Adrenal gland (tissue), 12 donors: ENCODE measurements around the gene CABCOCO1. TPM values are rescaled to one million over a fixed set of nuclear protein-coding genes. Genes with fewer than 3 reads are reported as not detected.
A peak's percentile ranks its signal among the peaks of the same experiment; 100 is the strongest.

ENCODE experiments used
- DNase-seq, 7 donors: peaks; one replicate each; pipeline ENCODE4 v3.0.0-alpha.2; 2019 to 2020
- H3K27ac ChIP-seq, 5 donors: fragments of 200-600 bp; sonication (generic) in 4 of 5; 1 replicate in 3 of 5; 2 replicates in 2 of 5; pipeline versions ENCODE4 v1.5.1 to v1.8.0; 2016 to 2020; ENCODE audit warnings: mild to moderate bottlenecking in 1 of 5
- H3K27me3 ChIP-seq: fragments of 200-600 bp; 2 replicates; pipeline ENCODE4 v1.8.0; 2021
- H3K36me3 ChIP-seq, 2 donors: fragments of 200-600 bp; replicated peaks in 1 of 2; 1 replicate in 1 of 2; 2 replicates in 1 of 2; pipeline versions ENCODE4 v1.5.1 to v1.8.0; 2018 to 2022
- H3K4me1 ChIP-seq, 2 donors: fragments of 200-600 bp; replicated peaks in 1 of 2; 1 replicate in 1 of 2; 2 replicates in 1 of 2; pipeline versions ENCODE4 v1.5.1 to v1.8.0; 2018 to 2021
- H3K4me3 ChIP-seq, 4 donors: fragments of 200-600 bp; sonication (generic) in 3 of 4; one replicate each; pipeline ENCODE4 v1.5.1; 2016 to 2018
- H3K9me3 ChIP-seq, 3 donors: fragments of 200-600 bp; sonication (generic) in 1 of 3; replicated peaks in 1 of 3; 1 replicate in 2 of 3; 2 replicates in 1 of 3; pipeline versions ENCODE4 v1.5.1 to v1.8.0; 2016 to 2021
- POLR2A ChIP-seq, 2 donors: fragments of 450-650 bp; IDR thresholded peaks; one replicate each; pipeline ENCODE4 v1.6.1; 2017; ENCODE audit warnings: antibody characterized with exemption in 2 of 2, mild to moderate bottlenecking in 2 of 2, moderate library complexity in 1 of 2
- WGBS, 4 donors: extraction: QIAGEN DNeasy Blood & Tissue Kit in 2 of 4; methylation state at CpG; one replicate each; pipeline versions ENCODE4 v1.1.5 to v1.1.7; 2013 to 2017; 5-methylcytosine and 5-hydroxymethylcytosine counted together
- intact Hi-C, 2 donors: fragments of 100-400 bp; cut with DNase I; formaldehyde crosslinking; loops; one replicate each; pipeline versions ENCODE4 v1.14.1 to v1.15.0; 2022 to 2023
- polyA plus RNA-seq, 3 donors: library from polyadenylated mRNA; stranded (reverse); fragments of 200-250 nt in 2 of 3; fragments of 350-450 nt in 1 of 3; fragmentation: Illumina TruSeq in 1 of 3; extraction: RNeasy Lipid Tissue Mini Kit (QIAGEN cat#74804) in 1 of 3; gene quantifications; one replicate each; pipeline ENCODE4 v1.2.3, GENCODE V29; 2013 to 2014
- total RNA-seq, 9 donors: library from RNA; depleted of rRNA in 4 of 9; stranded (reverse); fragments of >200 nt in 4 of 9; fragments of 120-200 nt in 1 of 9; fragmentation: NEBNext Ultra II Directional in 1 of 9; extraction: Animal tissue kit (Norgen Biotek cat#: 25700) in 1 of 9; gene quantifications; one replicate each; pipeline versions ENCODE4 v1.1.0 to v1.2.4, GENCODE V29; 2013 to 2023
- TF ChIP-seq, protein P1 (sequence below), 6 experiments: fragments of 450-650 bp in 4 of 6; fragments of 200-600 bp in 2 of 6; sonication (generic) in 1 of 6; IDR thresholded peaks; 1 replicate in 5 of 6; 2 replicates in 1 of 6; pipeline versions ENCODE4 v1.5.1 to v1.8.0; 2016 to 2021; ENCODE audit warnings: antibody characterized with exemption in 6 of 6, mild to moderate bottlenecking in 2 of 6, moderate library complexity in 1 of 6
- donor health status: healthy with polysubstance abuse.
- donor health status: Bipolar disorder and iron deficiency.
- donor health status: DM: yes; HTN: yes; CAD: no.
- donor health status: DM: no; HTN: no; CAD: no.
- donor health status: DM: no; HTN: no; CAD: no.
- donor health status: DM: yes; HTN: yes; CAD: no.

The CABCOCO1 gene
- total and polyA plus RNA-seq, 12 donors: 0.36 to 2.9 (median 1.4) TPM; not detected in 6

- WGBS, 4 donors: 56 to 67% (median 60%) methylated on average over 6 of the region's 6 CpGs
- H3K4me3 ChIP-seq: no peak overlapping the region
- no peaks in the 10 kb centered on the region for H3K36me3 ChIP-seq
- no peaks in the 10 kb centered on the region for H3K27me3 ChIP-seq
- intact Hi-C loops: loop anchor here in 1 of 2 donors (5.0 to 10.0 kb wide), 2 partner anchors 81 to 494 kb away; no protein-coding TSS in a partner anchor
- H3K9me3 ChIP-seq: no peaks in the 10 kb centered on the region
- H3K27ac ChIP-seq: no peak overlapping the region
- H3K4me1 ChIP-seq: peaks cover 11 to 19% of the 10 kb centered on the region in 2 donors
- TF ChIP-seq, protein P1, sequence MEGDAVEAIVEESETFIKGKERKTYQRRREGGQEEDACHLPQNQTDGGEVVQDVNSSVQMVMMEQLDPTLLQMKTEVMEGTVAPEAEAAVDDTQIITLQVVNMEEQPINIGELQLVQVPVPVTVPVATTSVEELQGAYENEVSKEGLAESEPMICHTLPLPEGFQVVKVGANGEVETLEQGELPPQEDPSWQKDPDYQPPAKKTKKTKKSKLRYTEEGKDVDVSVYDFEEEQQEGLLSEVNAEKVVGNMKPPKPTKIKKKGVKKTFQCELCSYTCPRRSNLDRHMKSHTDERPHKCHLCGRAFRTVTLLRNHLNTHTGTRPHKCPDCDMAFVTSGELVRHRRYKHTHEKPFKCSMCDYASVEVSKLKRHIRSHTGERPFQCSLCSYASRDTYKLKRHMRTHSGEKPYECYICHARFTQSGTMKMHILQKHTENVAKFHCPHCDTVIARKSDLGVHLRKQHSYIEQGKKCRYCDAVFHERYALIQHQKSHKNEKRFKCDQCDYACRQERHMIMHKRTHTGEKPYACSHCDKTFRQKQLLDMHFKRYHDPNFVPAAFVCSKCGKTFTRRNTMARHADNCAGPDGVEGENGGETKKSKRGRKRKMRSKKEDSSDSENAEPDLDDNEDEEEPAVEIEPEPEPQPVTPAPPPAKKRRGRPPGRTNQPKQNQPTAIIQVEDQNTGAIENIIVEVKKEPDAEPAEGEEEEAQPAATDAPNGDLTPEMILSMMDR (IDR thresholded peaks at IDR 0.05): peak; percentile 65 to 83 (median 80)
- no peak for TF ChIP-seq POLR2A (IDR thresholded peaks at IDR 0.05)
- DNase-seq: peak; percentile 78 to 91 (median 85)
These were observed 88.3 kb downstream of the CABCOCO1 start for GRCh38 chr10:61750943-61751471.

- Histone ChIP-seq H3K27me3 (no peaks in the 10 kb centered on the region), H3K4me3 (no peak overlapping the region), H3K9me3 (no peaks in the 10 kb centered on the region), H3K4me1 (peaks cover 11 to 19% of the 10 kb centered on the region in 2 donors), H3K27ac (no peak overlapping the region), H3K36me3 (no peaks in the 10 kb centered on the region)
- no peak for DNase-seq
- intact Hi-C loops: loop anchor here in 1 of 2 donors (5.0 to 10.0 kb wide), 2 partner anchors 81 to 493 kb away; no protein-coding TSS in a partner anchor
- TF ChIP-seq, protein P1 (IDR thresholded peaks at IDR 0.05): no peak
- TF ChIP-seq POLR2A (IDR thresholded peaks at IDR 0.05): no peak
- WGBS, 4 donors: 56 to 64% (median 57%) methylated on average over 3 of the region's 3 CpGs
These were observed 88.9 kb downstream of the CABCOCO1 start for GRCh38 chr10:61751599-61751998.

DNA sequence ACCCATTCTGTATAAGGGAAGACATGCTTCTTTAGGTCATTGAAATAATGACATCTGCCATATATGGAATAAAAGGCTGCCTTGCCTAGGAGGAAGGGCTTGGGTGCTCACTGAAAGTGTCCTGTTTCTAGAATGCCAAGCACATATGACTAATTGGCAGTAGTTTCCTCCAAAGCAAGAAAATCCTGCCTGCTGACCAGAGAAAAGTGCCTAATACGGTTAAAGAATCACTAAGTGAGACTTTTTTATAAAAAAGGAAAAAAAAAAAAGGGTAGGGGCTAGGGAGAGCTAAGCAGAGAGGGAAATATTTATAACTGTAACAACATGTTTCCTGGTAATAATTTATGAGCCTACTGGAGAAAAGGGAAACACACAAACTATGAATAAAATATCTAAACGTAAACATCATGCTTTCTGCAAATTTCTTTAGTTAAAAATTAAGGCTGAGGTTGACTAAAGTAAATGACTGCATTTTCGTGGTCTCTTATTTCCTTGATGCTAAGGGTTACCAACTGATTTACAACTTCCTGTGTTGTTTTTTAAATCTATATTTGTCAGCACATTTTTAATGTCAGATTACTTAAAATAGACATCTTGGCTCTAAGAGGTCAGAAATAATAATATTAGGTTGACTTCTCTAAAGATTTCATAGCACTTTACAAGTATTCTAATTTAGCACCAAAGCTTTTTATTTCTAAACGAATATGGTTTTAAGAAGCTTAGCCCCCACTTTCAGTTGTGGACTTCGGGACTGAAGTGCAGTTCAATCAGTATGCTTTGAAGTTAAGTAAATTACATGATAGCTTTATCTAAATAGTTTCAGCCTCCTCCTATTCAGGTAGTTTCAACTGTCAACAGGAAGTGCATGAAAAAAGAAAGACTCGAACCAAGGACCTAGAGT lies 89.6 kb downstream of the CABCOCO1 start:
- no peak for TF ChIP-seq POLR2A (IDR thresholded peaks at IDR 0.05)
- TF ChIP-seq, protein P1 (IDR thresholded peaks at IDR 0.05): no peak
- peak in 1 of 7 donors; percentile 13 for DNase-seq
- Histone ChIP-seq H3K36me3 (no peaks in the 10 kb centered on the region), H3K27me3 (no peaks in the 10 kb centered on the region), H3K4me1 (peaks cover 11 to 19% of the 10 kb centered on the region in 2 donors), H3K4me3 (no peak overlapping the region), H3K9me3 (no peaks in the 10 kb centered on the region), H3K27ac (no peak overlapping the region)
- 26 to 38% (median 30%) methylated on average over 6 of the region's 6 CpGs for WGBS, 4 donors
- intact Hi-C loops: loop anchor here in 1 of 2 donors (5.0 to 10.0 kb wide), 2 partner anchors 80 to 492 kb away; no protein-coding TSS in a partner anchor

DNA sequence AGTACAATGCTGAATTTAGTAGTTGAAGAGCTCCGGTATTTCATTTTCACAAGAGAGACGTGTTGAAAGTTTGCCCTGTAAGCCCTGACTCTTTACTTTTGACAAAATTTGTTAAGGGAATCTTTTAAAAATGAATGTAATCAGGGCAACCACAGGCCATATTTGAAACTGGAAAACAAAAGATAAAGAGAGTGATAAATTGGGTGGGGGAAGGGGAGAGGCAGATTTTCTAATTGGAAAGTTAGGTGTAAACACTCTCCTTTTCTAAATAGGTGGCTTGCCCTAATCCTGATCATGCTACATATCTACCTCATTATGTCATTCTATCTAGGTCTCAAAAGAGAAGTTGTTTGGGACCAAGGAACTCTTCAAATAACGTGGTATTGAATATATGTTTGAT lies 90.7 kb downstream of the CABCOCO1 start:
- intact Hi-C loops: loop anchor here in 1 of 2 donors (5.0 to 10.0 kb wide), 2 partner anchors 79 to 491 kb away; no protein-coding TSS in a partner anchor

More for the DNA sequence above, 90.7 kb downstream of the CABCOCO1 start:
- H3K9me3 ChIP-seq: no peaks in the 10 kb centered on the region
- H3K27ac ChIP-seq: no peak overlapping the region
- no peak for TF ChIP-seq POLR2A (IDR thresholded peaks at IDR 0.05)
- TF ChIP-seq, protein P1 (IDR thresholded peaks at IDR 0.05): no peak
- no peak overlapping the region for H3K4me3 ChIP-seq
- DNase-seq: no peak
- peaks cover 11 to 19% of the 10 kb centered on the region in 2 donors for H3K4me1 ChIP-seq
- WGBS, 4 donors: 83 to 93% (median 91%) methylated on average over 3 of the region's 3 CpGs
- no peaks in the 10 kb centered on the region for H3K36me3 ChIP-seq
- no peaks in the 10 kb centered on the region for H3K27me3 ChIP-seq
